ENCODE data around the gene SDHAF1.
"Not testable (repeated sequence)": the region's sequence is repeated elsewhere in the genome, so short reads cannot be mapped to it uniquely, and the experiment has no call there.

Gene SDHAF1

DNA sequence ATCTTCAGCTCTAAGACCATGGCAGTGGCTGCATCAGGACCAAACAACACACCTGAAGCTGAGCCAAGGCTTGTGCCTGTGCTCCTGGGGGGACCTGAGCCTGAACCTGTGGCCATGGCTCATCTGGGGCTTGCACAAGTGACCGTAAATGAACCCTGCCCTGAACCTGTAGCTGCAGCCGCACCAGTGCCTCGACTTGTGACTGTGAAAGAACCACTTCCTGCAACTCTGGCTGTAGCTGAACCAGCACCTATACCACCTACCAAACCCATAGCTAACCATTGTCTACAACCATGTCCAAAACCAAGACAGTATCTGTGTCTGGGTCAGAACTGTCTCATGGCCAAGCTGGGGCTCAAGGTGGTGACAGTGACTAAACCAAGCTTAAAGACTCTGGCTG, 28.2 kb upstream of the SDHAF1 start:
- Histone ChIP-seq H3K27me3 (ENCODE audit: control insufficient read depth in 1 of 2, insufficient read depth in 2 of 2, low read length in 2 of 2) (no peaks in the 10 kb centered on the region), H3K27ac (ENCODE audit: low read depth, low read length) (no peak overlapping the region), H3K4me3 (ENCODE audit: low read depth in 1 of 2, low read length in 2 of 2) (no peak overlapping the region), H3K9ac (ENCODE audit: low read length) (no peak overlapping the region), H3K4me1 (ENCODE audit: insufficient read depth, low read length) (no peaks in the 10 kb centered on the region), H3K9me3 (ENCODE audit: low read length) (no peaks in the 10 kb centered on the region), H3K36me3 (ENCODE audit: insufficient read depth, low read length) (no peaks in the 10 kb centered on the region)

DNA sequence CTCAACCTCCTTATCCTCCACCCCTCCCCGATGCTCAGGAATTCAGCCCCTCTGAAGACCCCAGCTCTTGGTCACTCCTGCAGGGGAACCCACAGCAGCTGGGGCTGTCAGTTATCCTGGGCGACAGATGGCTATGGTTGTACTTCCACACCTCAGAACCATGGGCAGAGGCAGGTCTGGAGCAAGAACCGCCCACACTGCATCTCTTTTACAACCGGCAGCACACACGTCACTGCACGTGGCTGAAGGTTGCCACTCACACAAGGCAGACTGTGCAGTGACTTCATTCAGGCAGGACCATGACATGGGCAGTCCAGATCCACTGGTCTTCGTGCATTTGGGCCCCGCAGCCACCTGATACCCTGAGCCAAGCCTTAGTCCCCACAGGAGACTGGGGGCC, 21.5 kb upstream of the SDHAF1 start:
- H3K9ac ChIP-seq (ENCODE audit: low read length), result no peak overlapping the region
- H3K4me1 ChIP-seq (ENCODE audit: insufficient read depth, low read length), result no peaks in the 10 kb centered on the region
- no peaks in the 10 kb centered on the region for H3K27me3 ChIP-seq (ENCODE audit: control insufficient read depth in 1 of 2, insufficient read depth in 2 of 2, low read length in 2 of 2)

DNA sequence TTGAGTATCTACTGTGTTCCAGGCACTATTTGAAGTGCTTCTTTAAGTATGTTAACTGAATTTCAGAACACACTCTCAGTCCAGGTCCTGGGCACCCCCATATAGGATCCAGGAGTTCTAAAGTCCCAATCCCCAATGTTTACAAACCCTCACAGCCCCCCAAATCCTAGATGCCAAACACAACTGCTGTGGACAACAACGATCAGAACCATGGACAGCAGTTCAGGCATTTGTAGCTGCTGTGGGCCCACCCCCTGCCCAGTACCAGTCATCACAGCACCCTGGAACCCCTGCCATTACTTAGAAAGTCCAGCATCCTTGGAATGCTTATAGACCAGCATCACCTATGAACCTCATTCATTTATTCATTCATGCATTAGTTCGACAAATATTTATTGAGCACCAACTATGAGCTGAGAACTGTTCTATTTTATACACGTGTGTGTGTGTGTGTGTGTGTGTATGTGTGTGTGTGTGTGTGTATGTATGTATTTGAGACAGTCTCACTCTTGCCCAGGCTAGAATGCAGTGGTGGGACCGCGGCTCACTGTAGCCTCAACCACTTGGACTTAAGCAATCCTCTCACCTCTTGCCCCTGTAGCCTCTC, 19.3 kb upstream of the SDHAF1 start:
- no peaks in the 10 kb centered on the region for H3K27me3 ChIP-seq (ENCODE audit: control insufficient read depth in 1 of 2, insufficient read depth in 2 of 2, low read length in 2 of 2)

More for the DNA sequence above, 21.5 kb upstream of the SDHAF1 start:
- no peaks in the 10 kb centered on the region for H3K36me3 ChIP-seq (ENCODE audit: insufficient read depth, low read length)
- H3K4me3 ChIP-seq (ENCODE audit: low read depth in 1 of 2, low read length in 2 of 2), result no peak overlapping the region
- H3K9me3 ChIP-seq (ENCODE audit: low read length), result no peaks in the 10 kb centered on the region
- H3K27ac ChIP-seq (ENCODE audit: low read depth, low read length), result no peak overlapping the region

GRCh38 chr19:35977446-35978222, 17.4 kb upstream of the SDHAF1 start:
- Histone ChIP-seq H3K9ac (ENCODE audit: low read length) (no peak overlapping the region), H3K4me1 (ENCODE audit: insufficient read depth, low read length) (no peaks in the 10 kb centered on the region), H3K9me3 (ENCODE audit: low read length) (no peaks in the 10 kb centered on the region), H3K36me3 (ENCODE audit: insufficient read depth, low read length) (no peaks in the 10 kb centered on the region), H3K27ac (ENCODE audit: low read depth, low read length) (no peak overlapping the region), H3K27me3 (ENCODE audit: control insufficient read depth in 1 of 2, insufficient read depth in 2 of 2, low read length in 2 of 2) (no peaks in the 10 kb centered on the region), H3K4me3 (ENCODE audit: low read depth in 1 of 2, low read length in 2 of 2) (no peak overlapping the region)

More for the DNA sequence above, 19.3 kb upstream of the SDHAF1 start:
- no peaks in the 10 kb centered on the region for H3K4me1 ChIP-seq (ENCODE audit: insufficient read depth, low read length)
- H3K9ac ChIP-seq (ENCODE audit: low read length), result no peak overlapping the region
- H3K9me3 ChIP-seq (ENCODE audit: low read length), result no peaks in the 10 kb centered on the region
- no peak overlapping the region for H3K4me3 ChIP-seq (ENCODE audit: low read depth in 1 of 2, low read length in 2 of 2)
- H3K27ac ChIP-seq (ENCODE audit: low read depth, low read length), result no peak overlapping the region
- no peaks in the 10 kb centered on the region for H3K36me3 ChIP-seq (ENCODE audit: insufficient read depth, low read length)

- no peak overlapping the region for H3K27ac ChIP-seq (ENCODE audit: low read depth, low read length)
- no peaks in the 10 kb centered on the region for H3K27me3 ChIP-seq (ENCODE audit: control insufficient read depth in 1 of 2, insufficient read depth in 2 of 2, low read length in 2 of 2)
- H3K36me3 ChIP-seq (ENCODE audit: insufficient read depth, low read length), result no peaks in the 10 kb centered on the region
- no peaks in the 10 kb centered on the region for H3K9me3 ChIP-seq (ENCODE audit: low read length)
- H3K4me1 ChIP-seq (ENCODE audit: insufficient read depth, low read length), result no peaks in the 10 kb centered on the region
- H3K9ac ChIP-seq (ENCODE audit: low read length), result no peak overlapping the region
- no peak overlapping the region for H3K4me3 ChIP-seq (ENCODE audit: low read depth in 1 of 2, low read length in 2 of 2)
These were observed 16.7 kb upstream of the SDHAF1 start for GRCh38 chr19:35978271-35978670.

GRCh38 chr19:35978832-35979365, 16.1 kb upstream of the SDHAF1 start:
- Histone ChIP-seq H3K36me3 (ENCODE audit: insufficient read depth, low read length) (no peaks in the 10 kb centered on the region), H3K27me3 (ENCODE audit: control insufficient read depth in 1 of 2, insufficient read depth in 2 of 2, low read length in 2 of 2) (no peaks in the 10 kb centered on the region), H3K4me3 (ENCODE audit: low read depth in 1 of 2, low read length in 2 of 2) (no peak overlapping the region), H3K27ac (ENCODE audit: low read depth, low read length) (no peak overlapping the region), H3K9ac (ENCODE audit: low read length) (no peak overlapping the region), H3K4me1 (ENCODE audit: insufficient read depth, low read length) (no peaks in the 10 kb centered on the region), H3K9me3 (ENCODE audit: low read length) (no peaks in the 10 kb centered on the region)

- not testable (repeated sequence) for H3K9me3 ChIP-seq (ENCODE audit: low read length); H3K36me3 ChIP-seq (ENCODE audit: insufficient read depth, low read length); H3K9ac ChIP-seq (ENCODE audit: low read length); H3K27me3 ChIP-seq (ENCODE audit: control insufficient read depth in 1 of 2, insufficient read depth in 2 of 2, low read length in 2 of 2); H3K27ac ChIP-seq (ENCODE audit: low read depth, low read length); H3K4me3 ChIP-seq (ENCODE audit: low read depth in 1 of 2, low read length in 2 of 2); H3K4me1 ChIP-seq (ENCODE audit: insufficient read depth, low read length)
These were observed 14.0 kb upstream of the SDHAF1 start for GRCh38 chr19:35980997-35981396.

DNA sequence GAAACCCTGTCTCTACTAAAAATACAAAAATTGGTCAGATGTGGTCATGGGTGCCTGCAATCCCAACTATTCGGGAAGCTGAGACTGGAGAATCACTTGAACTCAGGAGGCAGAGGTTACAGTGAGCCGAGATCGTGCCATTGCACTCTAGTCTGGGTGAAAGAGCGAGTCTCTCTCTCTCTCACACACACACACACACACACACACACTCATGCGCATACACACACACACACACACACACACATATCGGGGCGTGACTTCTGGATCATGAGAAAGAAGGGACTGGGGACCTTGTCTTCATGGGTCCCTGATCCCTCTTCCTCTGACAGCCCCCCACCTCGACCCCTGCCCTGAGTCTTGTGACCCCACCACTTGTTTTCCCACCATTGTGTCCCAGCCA, 11.8 kb upstream of the SDHAF1 start:
- no peaks in the 10 kb centered on the region for H3K4me1 ChIP-seq (ENCODE audit: insufficient read depth, low read length)
- H3K27me3 ChIP-seq (ENCODE audit: control insufficient read depth in 1 of 2, insufficient read depth in 2 of 2, low read length in 2 of 2), result peaks cover 8 to 21% of the 10 kb centered on the region in 2 donors
- H3K36me3 ChIP-seq (ENCODE audit: insufficient read depth, low read length), result no peaks in the 10 kb centered on the region
- H3K4me3 ChIP-seq (ENCODE audit: low read depth in 1 of 2, low read length in 2 of 2), result no peak overlapping the region
- no peak overlapping the region for H3K9ac ChIP-seq (ENCODE audit: low read length)
- no peaks in the 10 kb centered on the region for H3K9me3 ChIP-seq (ENCODE audit: low read length)
- no peak overlapping the region for H3K27ac ChIP-seq (ENCODE audit: low read depth, low read length)

- Histone ChIP-seq H3K36me3 (ENCODE audit: insufficient read depth, low read length) (no peaks in the 10 kb centered on the region), H3K9ac (ENCODE audit: low read length) (no peak overlapping the region), H3K9me3 (ENCODE audit: low read length) (no peaks in the 10 kb centered on the region), H3K27me3 (ENCODE audit: control insufficient read depth in 1 of 2, insufficient read depth in 2 of 2, low read length in 2 of 2) (peaks cover 8 to 21% of the 10 kb centered on the region in 2 donors), H3K4me3 (ENCODE audit: low read depth in 1 of 2, low read length in 2 of 2) (no peak overlapping the region), H3K27ac (ENCODE audit: low read depth, low read length) (no peak overlapping the region), H3K4me1 (ENCODE audit: insufficient read depth, low read length) (no peaks in the 10 kb centered on the region)
These were observed 8.9 kb upstream of the SDHAF1 start for GRCh38 chr19:35986111-35986510.

DNA sequence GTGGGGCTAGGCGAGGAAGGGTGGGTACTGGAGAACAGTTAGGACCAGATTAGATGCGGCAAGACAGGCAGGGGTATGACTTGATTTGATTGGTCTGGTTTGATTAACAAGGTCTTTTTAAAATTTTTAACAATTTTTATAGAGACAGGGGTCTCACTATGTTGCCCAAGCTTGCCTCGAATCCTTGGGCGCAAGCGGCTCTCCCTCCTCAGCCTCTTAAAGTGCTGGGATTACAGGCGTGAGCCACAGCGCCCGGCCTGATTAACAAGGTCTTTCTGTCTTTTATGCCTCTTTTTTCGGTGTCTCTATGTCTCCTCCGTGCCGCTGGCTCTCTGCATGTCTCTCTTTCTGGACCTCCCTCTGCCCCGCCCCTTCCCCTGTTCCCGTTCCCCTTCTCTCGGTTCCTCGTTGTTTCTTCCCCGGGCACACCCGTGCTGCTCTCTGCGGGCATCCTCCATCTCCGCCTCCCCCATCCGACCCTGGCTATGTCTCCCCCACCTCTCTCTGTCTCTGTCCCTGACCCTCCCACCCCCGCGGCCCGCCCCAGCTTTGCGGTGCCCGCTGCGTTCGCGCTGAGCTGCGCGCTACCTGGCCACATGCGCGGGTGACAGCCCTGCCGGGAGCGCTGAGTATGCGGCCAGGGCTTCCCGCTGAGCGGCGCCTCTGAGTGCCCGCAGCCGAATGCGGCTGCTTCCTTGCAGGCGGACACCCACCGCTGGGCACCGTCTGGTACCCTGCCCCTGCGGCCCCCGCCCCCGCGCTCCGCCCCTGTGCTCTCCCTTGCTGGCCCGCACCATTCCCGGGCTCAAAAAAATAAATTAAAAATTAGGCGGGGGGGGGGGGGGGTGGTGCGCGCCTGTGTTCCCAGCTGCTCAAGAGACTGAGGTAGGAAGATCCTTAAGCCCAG, 8.1 kb upstream of the SDHAF1 start:
- Histone ChIP-seq H3K4me1 (ENCODE audit: insufficient read depth, low read length) (no peaks in the 10 kb centered on the region), H3K27me3 (ENCODE audit: control insufficient read depth in 1 of 2, insufficient read depth in 2 of 2, low read length in 2 of 2) (peaks cover 8 to 21% of the 10 kb centered on the region in 2 donors), H3K9me3 (ENCODE audit: low read length) (no peaks in the 10 kb centered on the region), H3K27ac (ENCODE audit: low read depth, low read length) (no peak overlapping the region), H3K9ac (ENCODE audit: low read length) (no peak overlapping the region), H3K36me3 (ENCODE audit: insufficient read depth, low read length) (no peaks in the 10 kb centered on the region), H3K4me3 (ENCODE audit: low read depth in 1 of 2, low read length in 2 of 2) (peak overlapping the region in 1 of 2 donors; percentile 11)

- Histone ChIP-seq H3K27ac (ENCODE audit: low read depth, low read length) (no peak overlapping the region), H3K4me1 (ENCODE audit: insufficient read depth, low read length) (no peaks in the 10 kb centered on the region), H3K9me3 (ENCODE audit: low read length) (no peaks in the 10 kb centered on the region), H3K9ac (ENCODE audit: low read length) (no peak overlapping the region), H3K36me3 (ENCODE audit: insufficient read depth, low read length) (no peaks in the 10 kb centered on the region), H3K27me3 (ENCODE audit: control insufficient read depth in 1 of 2, insufficient read depth in 2 of 2, low read length in 2 of 2) (peaks cover 8 to 21% of the 10 kb centered on the region in 2 donors), H3K4me3 (ENCODE audit: low read depth in 1 of 2, low read length in 2 of 2) (no peak overlapping the region)
These were observed 7.5 kb upstream of the SDHAF1 start for GRCh38 chr19:35987571-35987896.
